Sigmoid colon (tissue), 7 donors: ENCODE data around the gene TPST1. TPM values are rescaled to one million over a fixed set of nuclear protein-coding genes. Genes with fewer than 3 reads are reported as not detected.

Experiments used
- DNase-seq: peaks from one replicate; pipeline ENCODE4 v3.0.0-alpha.2; 2019
- H3K27ac ChIP-seq, 4 donors: fragments of 200-600 bp; sonication (generic); one replicate each; pipeline ENCODE4 v1.5.1; 2016 to 2019; ENCODE audit warnings: mild to moderate bottlenecking in 1 of 4
- H3K27me3 ChIP-seq, 3 donors: fragments of 200-600 bp; sonication (generic); one replicate each; pipeline ENCODE4 v1.5.1; 2019; ENCODE audit warnings: mild to moderate bottlenecking in 1 of 3
- H3K36me3 ChIP-seq, 4 donors: fragments of 200-600 bp; sonication (generic); one replicate each; pipeline ENCODE4 v1.5.1; 2016 to 2019
- H3K4me1 ChIP-seq, 4 donors: fragments of 200-600 bp; sonication (generic); one replicate each; pipeline ENCODE4 v1.5.1; 2017 to 2019
- H3K4me3 ChIP-seq, 4 donors: fragments of 200-600 bp; sonication (generic); one replicate each; pipeline ENCODE4 v1.5.1; 2017 to 2019; ENCODE audit warnings: mild to moderate bottlenecking in 2 of 4, moderate library complexity in 1 of 4
- H3K9me3 ChIP-seq, 4 donors: fragments of 200-600 bp in 3 of 4; sonication (generic) in 3 of 4; one replicate each; pipeline versions ENCODE4 v1.5.1 to v1.6.1; 2013 to 2019
- CTCF ChIP-seq, 4 experiments: fragments of 450-650 bp in 3 of 4; fragments of 200-600 bp in 1 of 4; IDR thresholded peaks; one replicate each; pipeline ENCODE4 v1.5.1; 2016 to 2019; ENCODE audit warnings: antibody characterized with exemption in 4 of 4, mild to moderate bottlenecking in 3 of 4, moderate library complexity in 2 of 4
- EP300 ChIP-seq, 4 donors: sonication (generic); formaldehyde crosslinking; IDR thresholded peaks; one replicate each; pipeline ENCODE4 v1.6.1; 2017; ENCODE audit warnings: antibody characterized with exemption in 4 of 4
- POLR2A ChIP-seq, 2 donors: fragments of 450-650 bp; IDR thresholded peaks; one replicate each; pipeline ENCODE4 v1.6.1; 2016; ENCODE audit warnings: antibody characterized with exemption in 2 of 2, mild to moderate bottlenecking in 2 of 2, moderate library complexity in 2 of 2
- POLR2AphosphoS5 ChIP-seq, 4 donors: sonication (generic); formaldehyde crosslinking; IDR thresholded peaks; one replicate each; pipeline ENCODE4 v1.6.1; 2017; ENCODE audit warnings: antibody characterized with exemption in 4 of 4
- WGBS, 2 donors: extraction: QIAGEN DNeasy Blood & Tissue Kit; methylation state at CpG; one replicate each; pipeline ENCODE4 v1.1.7; 2013; 5-methylcytosine and 5-hydroxymethylcytosine counted together
- intact Hi-C: fragments of 100-400 bp; cut with DNase I; formaldehyde crosslinking; loops from one replicate; pipeline ENCODE4 v1.15.1; 2023
- polyA plus RNA-seq, 3 donors: library from polyadenylated mRNA; stranded (reverse); fragments of 200-250 nt; gene quantifications; one replicate each; pipeline ENCODE4 v1.2.3, GENCODE V29; 2013
- total RNA-seq, 4 donors: library from RNA; depleted of rRNA; stranded (reverse); fragments of >200 nt; gene quantifications; one replicate each; pipeline ENCODE4 v1.1.0, GENCODE V29; 2016
- donor health status: healthy with polysubstance abuse.
- donor health status: Bipolar disorder and iron deficiency.
- donor health status: healthy.

Gene TPST1
- total and polyA plus RNA-seq, 7 donors = 0.92 to 31.3 (median 21.0) TPM

GRCh38 chr7:66181845-66182244, 23.3 kb upstream of the TPST1 start:
- no peak for TF ChIP-seq POLR2AphosphoS5 (IDR thresholded peaks at IDR 0.05)
- TF ChIP-seq CTCF (IDR thresholded peaks at IDR 0.05) = no peak
- no peak for TF ChIP-seq EP300 (IDR thresholded peaks at IDR 0.05)
- TF ChIP-seq POLR2A (IDR thresholded peaks at IDR 0.05) = no peak

GRCh38 chr7:66182920-66183319, 22.2 kb upstream of the TPST1 start:
- Histone ChIP-seq H3K36me3 (no peaks in the 10 kb centered on the region), H3K27ac (no peak overlapping the region), H3K27me3 (no peaks in the 10 kb centered on the region), H3K4me3 (no peak overlapping the region), H3K9me3 (peaks cover 0 to 3% (median 0%) of the 10 kb centered on the region in 4 donors), H3K4me1 (no peaks in the 10 kb centered on the region)
- no peak for DNase-seq
- WGBS, 2 donors = 95 to 96% methylated on average over 6 of the region's 6 CpGs
- TF ChIP-seq CTCF (IDR thresholded peaks at IDR 0.05) = no peak
- TF ChIP-seq POLR2A (IDR thresholded peaks at IDR 0.05) = no peak
- TF ChIP-seq POLR2AphosphoS5 (IDR thresholded peaks at IDR 0.05) = no peak
- TF ChIP-seq EP300 (IDR thresholded peaks at IDR 0.05) = no peak
- intact Hi-C loops = no loop called here

More at GRCh38 chr7:66181845-66182244, 23.3 kb upstream of the TPST1 start:
- no peak overlapping the region for H3K4me3 ChIP-seq
- DNase-seq = no peak
- no peak overlapping the region for H3K27ac ChIP-seq
- H3K9me3 ChIP-seq = peaks cover 0 to 3% (median 0%) of the 10 kb centered on the region in 4 donors
- H3K36me3 ChIP-seq = no peaks in the 10 kb centered on the region
- no peaks in the 10 kb centered on the region for H3K27me3 ChIP-seq
- 84 to 93% methylated on average over 2 of the region's 2 CpGs for WGBS, 2 donors
- intact Hi-C loops = no loop called here
- H3K4me1 ChIP-seq = no peaks in the 10 kb centered on the region

- Histone ChIP-seq H3K27me3 (no peaks in the 10 kb centered on the region), H3K9me3 (no peaks in the 10 kb centered on the region), H3K36me3 (no peaks in the 10 kb centered on the region), H3K27ac (no peak overlapping the region), H3K4me1 (no peaks in the 10 kb centered on the region), H3K4me3 (no peak overlapping the region)
- intact Hi-C loops = no loop called here
- no peak for TF ChIP-seq CTCF (IDR thresholded peaks at IDR 0.05)
- TF ChIP-seq POLR2A (IDR thresholded peaks at IDR 0.05) = no peak
- TF ChIP-seq EP300 (IDR thresholded peaks at IDR 0.05) = no peak
- no peak for TF ChIP-seq POLR2AphosphoS5 (IDR thresholded peaks at IDR 0.05)
- no peak for DNase-seq
- WGBS, 2 donors = 84 to 88% methylated on average over 2 of the region's 2 CpGs
Measured at GRCh38 chr7:66183700-66184099, 21.4 kb upstream of the TPST1 start.

GRCh38 chr7:66185680-66186187, 19.4 kb upstream of the TPST1 start:
- no peaks in the 10 kb centered on the region for H3K9me3 ChIP-seq
- H3K36me3 ChIP-seq = no peaks in the 10 kb centered on the region
- H3K27ac ChIP-seq = no peak overlapping the region
- WGBS, 2 donors = 93 to 96% methylated on average over 8 of the region's 8 CpGs
- H3K4me1 ChIP-seq = no peaks in the 10 kb centered on the region
- no peaks in the 10 kb centered on the region for H3K27me3 ChIP-seq
- TF ChIP-seq POLR2A (IDR thresholded peaks at IDR 0.05) = no peak
- no peak for TF ChIP-seq POLR2AphosphoS5 (IDR thresholded peaks at IDR 0.05)
- TF ChIP-seq CTCF (IDR thresholded peaks at IDR 0.05) = no peak
- TF ChIP-seq EP300 (IDR thresholded peaks at IDR 0.05) = no peak
- no peak overlapping the region for H3K4me3 ChIP-seq
- no peak for DNase-seq
- intact Hi-C loops = no loop called here

- DNase-seq = no peak
- Histone ChIP-seq H3K4me3 (no peak overlapping the region), H3K27me3 (no peaks in the 10 kb centered on the region), H3K4me1 (no peaks in the 10 kb centered on the region), H3K9me3 (no peaks in the 10 kb centered on the region), H3K36me3 (no peaks in the 10 kb centered on the region), H3K27ac (no peak overlapping the region)
- intact Hi-C loops = no loop called here
- TF ChIP-seq POLR2A (IDR thresholded peaks at IDR 0.05) (no peak), POLR2AphosphoS5 (IDR thresholded peaks at IDR 0.05) (no peak), EP300 (IDR thresholded peaks at IDR 0.05) (no peak), CTCF (IDR thresholded peaks at IDR 0.05) (no peak)
- 92 to 93% methylated on average over 4 of the region's 4 CpGs for WGBS, 2 donors
Measured at GRCh38 chr7:66186991-66187390, 18.1 kb upstream of the TPST1 start.
